HepG2 (cell line): ENCODE measurements around the gene TCAP. TPM values are rescaled to one million over a fixed set of nuclear protein-coding genes. Genes with fewer than 3 reads are reported as not detected.
A peak's percentile ranks its signal among the peaks of the same experiment; 100 is the strongest.

Experiments
- ATRX ChIP-seq: sonication (generic); formaldehyde crosslinking; IDR thresholded peaks from 2 replicates; pipeline ENCODE4 v1.4.0; 2020; ENCODE audit warnings: missing genetic modification reagents, borderline replicate concordance
- GLMP ChIP-seq: sonication (generic); formaldehyde crosslinking; IDR thresholded peaks from 2 replicates; pipeline ENCODE4 v1.9.0; 2021; ENCODE audit warnings: missing genetic modification reagents, mild to moderate bottlenecking, borderline replicate concordance
- HOMEZ ChIP-seq: IDR thresholded peaks from 2 replicates; pipeline ENCODE4 v1.6.1; 2016; ENCODE audit warnings: low read depth
- NAIF1 ChIP-seq: sonication (generic); formaldehyde crosslinking; IDR thresholded peaks from 2 replicates; pipeline ENCODE4 v1.5.0; 2020; ENCODE audit warnings: mild to moderate bottlenecking, missing genetic modification reagents, borderline replicate concordance
- PAWR ChIP-seq: sonication (generic); formaldehyde crosslinking; IDR thresholded peaks from 2 replicates; pipeline ENCODE4 v1.4.0; 2020; ENCODE audit warnings: missing genetic modification reagents, mild to moderate bottlenecking, borderline replicate concordance
- SNAI1 ChIP-seq: sonication (generic); formaldehyde crosslinking; IDR thresholded peaks from 2 replicates; pipeline ENCODE4 v1.5.0; 2020; ENCODE audit warnings: mild to moderate bottlenecking, missing genetic modification reagents, borderline replicate concordance
- TBX2 ChIP-seq: sonication (generic); formaldehyde crosslinking; IDR thresholded peaks from 2 replicates; pipeline ENCODE4 v1.5.0; 2020; ENCODE audit warnings: missing genetic modification reagents, mild to moderate bottlenecking, borderline replicate concordance
- ZEB1 ChIP-seq: IDR thresholded peaks from 2 replicates; pipeline ENCODE4 v1.6.1; 2012; ENCODE audit warnings: mild to moderate bottlenecking, low read depth, inconsistent platforms; ENCODE audit not compliant: insufficient replicate concordance
- ZFP41 ChIP-seq: sonication (generic); formaldehyde crosslinking; IDR thresholded peaks from 2 replicates; pipeline ENCODE4 v1.4.0; 2020; ENCODE audit warnings: mild to moderate bottlenecking, missing genetic modification reagents, borderline replicate concordance
- ZSCAN5A ChIP-seq: sonication (generic); formaldehyde crosslinking; IDR thresholded peaks from 2 replicates; pipeline ENCODE4 v1.8.0; 2022; ENCODE audit warnings: mild to moderate bottlenecking, missing genetic modification reagents, borderline replicate concordance
- polyA plus RNA-seq, 8 experiments: library from polyadenylated mRNA; depleted of rRNA in 3 of 8; stranded (reverse) in 7 of 8; unstranded in 1 of 8; fragments of >200 nt; fragmentation: Illumina TruSeq in 4 of 8; extraction: Trizol in 4 of 8; gene quantifications; 2 replicates each; pipeline versions ENCODE4 v1.2.1 to v1.2.3, GENCODE V29; 2011 to 2016; ENCODE audit warnings: low read depth in 4 of 8, missing spikeins in 1 of 8, mixed read lengths in 1 of 8; ENCODE audit not compliant: insufficient read depth in 1 of 8
- total RNA-seq, 5 experiments: library from RNA; depleted of rRNA; stranded (reverse); fragments of >200 nt; fragmentation: Illumina TruSeq; extraction: Trizol; gene quantifications; 2 replicates each; pipeline ENCODE4 v1.2.3, GENCODE V29; 2016; ENCODE audit warnings: low read depth in 1 of 5
- TF ChIP-seq, protein P1 (sequence below): sonication (generic); formaldehyde crosslinking; IDR thresholded peaks from one replicate; pipeline ENCODE4 v1.5.1; 2020; ENCODE audit warnings: mild to moderate bottlenecking, missing genetic modification reagents; ENCODE audit errors: not compliant biosample characterization
- TF ChIP-seq, protein P2 (sequence below): IDR thresholded peaks from 2 replicates; pipeline ENCODE4 v1.6.1; 2016; ENCODE audit warnings: control low read depth
- TF ChIP-seq, protein P3 (sequence below): sonication (generic); formaldehyde crosslinking; IDR thresholded peaks from 2 replicates; pipeline ENCODE4 v1.4.0; 2020; ENCODE audit warnings: missing genetic modification reagents

The TCAP gene
- total and polyA plus RNA-seq, 2 of the 13 experiments (the other 11 are each of a cell fraction or from before 2014, with no cell fraction given): 0.24 to 0.65 TPM

DNA sequence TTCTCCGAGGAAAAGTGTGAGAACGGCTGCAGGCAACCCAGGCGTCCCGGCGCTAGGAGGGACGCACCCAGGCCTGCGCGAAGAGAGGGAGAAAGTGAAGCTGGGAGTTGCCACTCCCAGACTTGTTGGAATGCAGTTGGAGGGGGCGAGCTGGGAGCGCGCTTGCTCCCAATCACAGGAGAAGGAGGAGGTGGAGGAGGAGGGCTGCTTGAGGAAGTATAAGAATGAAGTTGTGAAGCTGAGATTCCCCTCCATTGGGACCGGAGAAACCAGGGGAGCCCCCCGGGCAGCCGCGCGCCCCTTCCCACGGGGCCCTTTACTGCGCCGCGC, 34.6 kb downstream of the TCAP start, which contains the start of gene ERBB2 (continued):
- no peak for TF ChIP-seq ZFP41 (CRISPR knock-in tag)
- TF ChIP-seq TBX2 (CRISPR knock-in tag): peak; percentile 64; the same call in 1 of the 2 replicates
- TF ChIP-seq NAIF1 (CRISPR knock-in tag): no peak
- TF ChIP-seq HOMEZ (CRISPR knock-in tag): 0 out of 2 replicates have a peak, but pooled peaks have one; percentile 7
- TF ChIP-seq ZSCAN5A (CRISPR knock-in tag): no peak
- TF ChIP-seq, protein P1, sequence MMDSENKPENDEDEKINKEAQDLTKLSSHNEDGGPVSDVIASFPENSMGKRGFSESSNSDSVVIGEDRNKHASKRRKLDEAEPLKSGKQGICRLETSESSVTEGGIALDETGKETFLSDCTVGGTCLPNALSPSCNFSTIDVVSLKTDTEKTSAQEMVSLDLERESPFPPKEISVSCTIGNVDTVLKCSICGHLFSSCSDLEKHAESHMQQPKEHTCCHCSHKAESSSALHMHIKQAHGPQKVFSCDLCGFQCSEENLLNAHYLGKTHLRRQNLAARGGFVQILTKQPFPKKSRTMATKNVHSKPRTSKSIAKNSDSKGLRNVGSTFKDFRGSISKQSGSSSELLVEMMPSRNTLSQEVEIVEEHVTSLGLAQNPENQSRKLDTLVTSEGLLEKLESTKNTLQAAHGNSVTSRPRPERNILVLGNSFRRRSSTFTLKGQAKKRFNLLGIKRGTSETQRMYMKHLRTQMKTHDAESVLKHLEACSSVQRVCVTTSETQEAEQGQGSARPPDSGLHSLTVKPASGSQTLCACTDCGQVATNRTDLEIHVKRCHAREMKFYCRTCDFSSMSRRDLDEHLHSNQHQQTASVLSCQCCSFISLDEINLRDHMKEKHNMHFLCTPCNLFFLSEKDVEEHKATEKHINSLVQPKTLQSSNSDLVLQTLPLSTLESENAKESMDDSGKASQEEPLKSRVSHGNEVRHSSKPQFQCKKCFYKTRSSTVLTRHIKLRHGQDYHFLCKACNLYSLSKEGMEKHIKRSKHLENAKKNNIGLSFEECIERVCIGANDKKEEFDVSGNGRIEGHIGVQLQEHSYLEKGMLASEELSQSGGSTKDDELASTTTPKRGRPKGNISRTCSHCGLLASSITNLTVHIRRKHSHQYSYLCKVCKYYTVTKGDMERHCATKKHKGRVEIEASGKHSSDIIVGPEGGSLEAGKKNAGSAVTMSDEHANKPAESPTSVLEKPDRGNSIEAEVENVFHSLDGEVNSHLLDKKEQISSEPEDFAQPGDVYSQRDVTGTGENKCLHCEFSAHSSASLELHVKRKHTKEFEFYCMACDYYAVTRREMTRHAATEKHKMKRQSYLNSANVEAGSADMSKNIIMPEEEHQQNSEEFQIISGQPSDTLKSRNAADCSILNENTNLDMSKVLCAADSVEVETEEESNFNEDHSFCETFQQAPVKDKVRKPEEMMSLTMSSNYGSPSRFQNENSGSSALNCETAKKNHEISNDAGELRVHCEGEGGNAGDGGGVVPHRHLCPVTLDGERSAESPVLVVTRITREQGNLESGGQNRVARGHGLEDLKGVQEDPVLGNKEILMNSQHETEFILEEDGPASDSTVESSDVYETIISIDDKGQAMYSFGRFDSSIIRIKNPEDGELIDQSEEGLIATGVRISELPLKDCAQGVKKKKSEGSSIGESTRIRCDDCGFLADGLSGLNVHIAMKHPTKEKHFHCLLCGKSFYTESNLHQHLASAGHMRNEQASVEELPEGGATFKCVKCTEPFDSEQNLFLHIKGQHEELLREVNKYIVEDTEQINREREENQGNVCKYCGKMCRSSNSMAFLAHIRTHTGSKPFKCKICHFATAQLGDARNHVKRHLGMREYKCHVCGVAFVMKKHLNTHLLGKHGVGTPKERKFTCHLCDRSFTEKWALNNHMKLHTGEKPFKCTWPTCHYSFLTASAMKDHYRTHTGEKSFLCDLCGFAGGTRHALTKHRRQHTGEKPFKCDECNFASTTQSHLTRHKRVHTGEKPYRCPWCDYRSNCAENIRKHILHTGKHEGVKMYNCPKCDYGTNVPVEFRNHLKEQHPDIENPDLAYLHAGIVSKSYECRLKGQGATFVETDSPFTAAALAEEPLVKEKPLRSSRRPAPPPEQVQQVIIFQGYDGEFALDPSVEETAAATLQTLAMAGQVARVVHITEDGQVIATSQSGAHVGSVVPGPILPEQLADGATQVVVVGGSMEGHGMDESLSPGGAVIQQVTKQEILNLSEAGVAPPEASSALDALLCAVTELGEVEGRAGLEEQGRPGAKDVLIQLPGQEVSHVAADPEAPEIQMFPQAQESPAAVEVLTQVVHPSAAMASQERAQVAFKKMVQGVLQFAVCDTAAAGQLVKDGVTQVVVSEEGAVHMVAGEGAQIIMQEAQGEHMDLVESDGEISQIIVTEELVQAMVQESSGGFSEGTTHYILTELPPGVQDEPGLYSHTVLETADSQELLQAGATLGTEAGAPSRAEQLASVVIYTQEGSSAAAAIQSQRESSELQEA (CRISPR knock-in tag): no peak
- TF ChIP-seq, protein P2, sequence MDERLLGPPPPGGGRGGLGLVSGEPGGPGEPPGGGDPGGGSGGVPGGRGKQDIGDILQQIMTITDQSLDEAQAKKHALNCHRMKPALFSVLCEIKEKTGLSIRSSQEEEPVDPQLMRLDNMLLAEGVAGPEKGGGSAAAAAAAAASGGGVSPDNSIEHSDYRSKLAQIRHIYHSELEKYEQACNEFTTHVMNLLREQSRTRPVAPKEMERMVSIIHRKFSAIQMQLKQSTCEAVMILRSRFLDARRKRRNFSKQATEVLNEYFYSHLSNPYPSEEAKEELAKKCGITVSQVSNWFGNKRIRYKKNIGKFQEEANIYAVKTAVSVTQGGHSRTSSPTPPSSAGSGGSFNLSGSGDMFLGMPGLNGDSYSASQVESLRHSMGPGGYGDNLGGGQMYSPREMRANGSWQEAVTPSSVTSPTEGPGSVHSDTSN (CRISPR knock-in tag): no peak
- no peak for TF ChIP-seq ZEB1
- no peak for TF ChIP-seq PAWR (CRISPR knock-in tag)
- TF ChIP-seq GLMP (CRISPR knock-in tag): no peak
- TF ChIP-seq SNAI1: no peak
- TF ChIP-seq, protein P3, sequence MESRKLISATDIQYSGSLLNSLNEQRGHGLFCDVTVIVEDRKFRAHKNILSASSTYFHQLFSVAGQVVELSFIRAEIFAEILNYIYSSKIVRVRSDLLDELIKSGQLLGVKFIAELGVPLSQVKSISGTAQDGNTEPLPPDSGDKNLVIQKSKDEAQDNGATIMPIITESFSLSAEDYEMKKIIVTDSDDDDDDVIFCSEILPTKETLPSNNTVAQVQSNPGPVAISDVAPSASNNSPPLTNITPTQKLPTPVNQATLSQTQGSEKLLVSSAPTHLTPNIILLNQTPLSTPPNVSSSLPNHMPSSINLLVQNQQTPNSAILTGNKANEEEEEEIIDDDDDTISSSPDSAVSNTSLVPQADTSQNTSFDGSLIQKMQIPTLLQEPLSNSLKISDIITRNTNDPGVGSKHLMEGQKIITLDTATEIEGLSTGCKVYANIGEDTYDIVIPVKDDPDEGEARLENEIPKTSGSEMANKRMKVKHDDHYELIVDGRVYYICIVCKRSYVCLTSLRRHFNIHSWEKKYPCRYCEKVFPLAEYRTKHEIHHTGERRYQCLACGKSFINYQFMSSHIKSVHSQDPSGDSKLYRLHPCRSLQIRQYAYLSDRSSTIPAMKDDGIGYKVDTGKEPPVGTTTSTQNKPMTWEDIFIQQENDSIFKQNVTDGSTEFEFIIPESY (CRISPR knock-in tag): no peak
- no peak for TF ChIP-seq ATRX (CRISPR knock-in tag)
